HEK293 (cell line): ENCODE results near the gene ZNF76.
A peak's percentile ranks its signal among the peaks of the same experiment; 100 is the strongest.

Experiments
- FEZF1 ChIP-seq: fragments of 450-650 bp; formaldehyde crosslinking; IDR thresholded peaks from 2 replicates; pipeline ENCODE4 v1.5.1; 2016; ENCODE audit warnings: missing biosample characterization, missing genetic modification characterization
- GLIS1 ChIP-seq: fragments of 450-650 bp; formaldehyde crosslinking; IDR thresholded peaks from 2 replicates; pipeline ENCODE4 v1.5.1; 2016; ENCODE audit warnings: missing biosample characterization, missing genetic modification characterization
- GLIS2 ChIP-seq: fragments of 450-650 bp; formaldehyde crosslinking; IDR thresholded peaks from 2 replicates; pipeline ENCODE4 v1.5.1; 2016; ENCODE audit warnings: missing biosample characterization, missing genetic modification characterization
- KLF16 ChIP-seq: fragments of 450-650 bp; formaldehyde crosslinking; IDR thresholded peaks from 2 replicates; pipeline ENCODE4 v1.5.1; 2017; ENCODE audit warnings: missing biosample characterization, missing genetic modification characterization
- KLF8 ChIP-seq: fragments of 450-650 bp; formaldehyde crosslinking; IDR thresholded peaks from 2 replicates; pipeline ENCODE4 v1.5.1; 2016; ENCODE audit warnings: missing biosample characterization, missing genetic modification characterization
- MZF1 ChIP-seq: fragments of 450-650 bp; formaldehyde crosslinking; IDR thresholded peaks from 2 replicates; pipeline ENCODE4 v1.5.1; 2017; ENCODE audit warnings: missing biosample characterization, missing genetic modification characterization, borderline replicate concordance
- OVOL3 ChIP-seq: fragments of 450-650 bp; formaldehyde crosslinking; IDR thresholded peaks from 2 replicates; pipeline ENCODE4 v1.5.1; 2016; ENCODE audit warnings: missing biosample characterization, missing genetic modification characterization
- SCRT1 ChIP-seq: fragments of 450-650 bp; formaldehyde crosslinking; IDR thresholded peaks from 2 replicates; pipeline ENCODE4 v1.5.1; 2016; ENCODE audit warnings: missing biosample characterization, missing genetic modification characterization, borderline replicate concordance
- ZIC2 ChIP-seq: fragments of 450-650 bp; formaldehyde crosslinking; IDR thresholded peaks from 2 replicates; pipeline ENCODE4 v1.5.1; 2016; ENCODE audit warnings: missing biosample characterization, missing genetic modification characterization
- ZNF114 ChIP-seq: fragments of 450-650 bp; formaldehyde crosslinking; IDR thresholded peaks from 2 replicates; pipeline ENCODE4 v1.5.0; 2017; ENCODE audit warnings: missing biosample characterization, missing genetic modification characterization
- ZNF155 ChIP-seq: fragments of 450-650 bp; formaldehyde crosslinking; IDR thresholded peaks from 2 replicates; pipeline ENCODE4 v1.5.1; 2016; ENCODE audit warnings: missing biosample characterization, missing genetic modification characterization
- ZNF19 ChIP-seq: fragments of 450-650 bp; formaldehyde crosslinking; IDR thresholded peaks from 2 replicates; pipeline ENCODE4; 2016; ENCODE audit warnings: missing biosample characterization, missing genetic modification characterization, low read depth
- ZNF266 ChIP-seq: fragments of 450-650 bp; formaldehyde crosslinking; IDR thresholded peaks from 2 replicates; pipeline ENCODE4 v1.5.1; 2016; ENCODE audit warnings: missing biosample characterization, missing genetic modification characterization, low read depth
- ZNF473 ChIP-seq: fragments of 450-650 bp; formaldehyde crosslinking; IDR thresholded peaks from 2 replicates; pipeline ENCODE4 v1.5.1; 2017; ENCODE audit warnings: missing biosample characterization, missing genetic modification characterization
- ZNF548 ChIP-seq: fragments of 450-650 bp; formaldehyde crosslinking; IDR thresholded peaks from 2 replicates; pipeline ENCODE4 v1.5.1; 2016; ENCODE audit warnings: missing biosample characterization, missing genetic modification characterization
- ZNF629 ChIP-seq: fragments of 450-650 bp; formaldehyde crosslinking; IDR thresholded peaks from 2 replicates; pipeline ENCODE4 v1.5.1; 2017; ENCODE audit warnings: missing biosample characterization, missing genetic modification characterization
- ZNF654 ChIP-seq: fragments of 450-650 bp; formaldehyde crosslinking; IDR thresholded peaks from 2 replicates; pipeline ENCODE4 v1.5.1; 2016; ENCODE audit warnings: low read depth, missing biosample characterization, missing genetic modification characterization
- ZNF670 ChIP-seq: fragments of 450-650 bp; formaldehyde crosslinking; IDR thresholded peaks from 2 replicates; pipeline ENCODE4 v1.5.1; 2016; ENCODE audit warnings: missing biosample characterization, missing genetic modification characterization, low read depth
- ZNF701 ChIP-seq: fragments of 450-650 bp; formaldehyde crosslinking; IDR thresholded peaks from 2 replicates; pipeline ENCODE4 v1.5.1; 2016; ENCODE audit warnings: missing biosample characterization, missing genetic modification characterization
- ZNF768 ChIP-seq: fragments of 450-650 bp; formaldehyde crosslinking; IDR thresholded peaks from 2 replicates; pipeline ENCODE4 v1.5.1; 2018; ENCODE audit warnings: missing biosample characterization, mild to moderate bottlenecking, missing genetic modification characterization
- ZNF785 ChIP-seq: fragments of 450-650 bp; formaldehyde crosslinking; IDR thresholded peaks from 2 replicates; pipeline ENCODE4 v1.5.1; 2016; ENCODE audit warnings: missing biosample characterization, missing genetic modification characterization
- TF ChIP-seq, protein P1 (sequence below): fragments of 450-650 bp; formaldehyde crosslinking; IDR thresholded peaks from 2 replicates; pipeline ENCODE4 v1.5.1; 2016; ENCODE audit warnings: missing biosample characterization, missing genetic modification characterization, borderline replicate concordance
- TF ChIP-seq, protein P2 (sequence below): fragments of 450-650 bp; formaldehyde crosslinking; IDR thresholded peaks from 2 replicates; pipeline ENCODE4 v1.5.1; 2016; ENCODE audit warnings: missing biosample characterization, missing genetic modification characterization
- TF ChIP-seq, protein P3 (sequence below): fragments of 450-650 bp; formaldehyde crosslinking; IDR thresholded peaks from 2 replicates; pipeline ENCODE4 v1.5.1; 2016; ENCODE audit warnings: missing biosample characterization, missing genetic modification characterization, borderline replicate concordance

The ZNF76 gene

DNA sequence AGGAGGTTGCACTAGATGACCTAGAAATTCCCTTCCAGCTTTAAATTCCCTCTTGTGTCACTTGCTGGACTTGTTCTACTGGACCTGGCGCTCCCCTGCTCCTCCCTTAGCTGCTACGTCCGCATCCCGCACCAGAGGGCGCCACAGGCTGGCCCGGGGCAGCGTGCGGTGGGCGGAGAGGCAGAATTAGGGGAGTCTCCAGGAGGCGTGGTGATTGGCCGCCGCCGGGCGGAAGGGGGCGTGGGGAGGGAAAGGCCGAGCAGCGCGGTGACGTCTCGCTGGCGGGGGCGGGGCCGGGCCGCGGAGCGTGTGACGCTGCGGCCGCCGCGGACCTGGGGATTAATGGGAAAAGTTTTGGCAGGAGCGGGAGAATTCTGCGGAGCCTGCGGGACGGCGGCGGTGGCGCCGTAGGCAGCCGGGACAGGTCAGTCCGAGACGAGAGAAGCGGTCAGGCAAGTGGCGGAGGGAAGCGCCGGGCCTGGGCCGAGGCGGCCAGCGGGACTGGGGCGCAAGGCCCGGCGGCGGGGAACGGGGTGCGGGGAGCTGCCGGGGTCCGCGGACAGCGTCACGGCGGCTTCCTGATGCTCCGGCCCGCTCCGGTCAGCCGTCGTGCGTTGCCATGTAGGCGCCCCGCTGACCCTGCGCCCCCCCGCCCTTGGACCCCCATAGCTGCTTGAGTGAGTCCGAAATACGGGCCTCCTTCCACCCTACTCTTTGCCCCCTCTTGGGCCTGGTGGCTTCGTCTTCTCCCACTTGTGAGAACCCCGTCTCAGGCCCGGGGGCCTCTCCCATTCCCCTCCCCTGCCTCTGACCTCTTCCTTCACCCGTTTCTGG is 82.9 kb downstream of the ZNF76 start, which contains the start of gene PPARD (continued):
- no peak for TF ChIP-seq ZNF768 (tag by site-specific recombination)
- TF ChIP-seq, protein P1, sequence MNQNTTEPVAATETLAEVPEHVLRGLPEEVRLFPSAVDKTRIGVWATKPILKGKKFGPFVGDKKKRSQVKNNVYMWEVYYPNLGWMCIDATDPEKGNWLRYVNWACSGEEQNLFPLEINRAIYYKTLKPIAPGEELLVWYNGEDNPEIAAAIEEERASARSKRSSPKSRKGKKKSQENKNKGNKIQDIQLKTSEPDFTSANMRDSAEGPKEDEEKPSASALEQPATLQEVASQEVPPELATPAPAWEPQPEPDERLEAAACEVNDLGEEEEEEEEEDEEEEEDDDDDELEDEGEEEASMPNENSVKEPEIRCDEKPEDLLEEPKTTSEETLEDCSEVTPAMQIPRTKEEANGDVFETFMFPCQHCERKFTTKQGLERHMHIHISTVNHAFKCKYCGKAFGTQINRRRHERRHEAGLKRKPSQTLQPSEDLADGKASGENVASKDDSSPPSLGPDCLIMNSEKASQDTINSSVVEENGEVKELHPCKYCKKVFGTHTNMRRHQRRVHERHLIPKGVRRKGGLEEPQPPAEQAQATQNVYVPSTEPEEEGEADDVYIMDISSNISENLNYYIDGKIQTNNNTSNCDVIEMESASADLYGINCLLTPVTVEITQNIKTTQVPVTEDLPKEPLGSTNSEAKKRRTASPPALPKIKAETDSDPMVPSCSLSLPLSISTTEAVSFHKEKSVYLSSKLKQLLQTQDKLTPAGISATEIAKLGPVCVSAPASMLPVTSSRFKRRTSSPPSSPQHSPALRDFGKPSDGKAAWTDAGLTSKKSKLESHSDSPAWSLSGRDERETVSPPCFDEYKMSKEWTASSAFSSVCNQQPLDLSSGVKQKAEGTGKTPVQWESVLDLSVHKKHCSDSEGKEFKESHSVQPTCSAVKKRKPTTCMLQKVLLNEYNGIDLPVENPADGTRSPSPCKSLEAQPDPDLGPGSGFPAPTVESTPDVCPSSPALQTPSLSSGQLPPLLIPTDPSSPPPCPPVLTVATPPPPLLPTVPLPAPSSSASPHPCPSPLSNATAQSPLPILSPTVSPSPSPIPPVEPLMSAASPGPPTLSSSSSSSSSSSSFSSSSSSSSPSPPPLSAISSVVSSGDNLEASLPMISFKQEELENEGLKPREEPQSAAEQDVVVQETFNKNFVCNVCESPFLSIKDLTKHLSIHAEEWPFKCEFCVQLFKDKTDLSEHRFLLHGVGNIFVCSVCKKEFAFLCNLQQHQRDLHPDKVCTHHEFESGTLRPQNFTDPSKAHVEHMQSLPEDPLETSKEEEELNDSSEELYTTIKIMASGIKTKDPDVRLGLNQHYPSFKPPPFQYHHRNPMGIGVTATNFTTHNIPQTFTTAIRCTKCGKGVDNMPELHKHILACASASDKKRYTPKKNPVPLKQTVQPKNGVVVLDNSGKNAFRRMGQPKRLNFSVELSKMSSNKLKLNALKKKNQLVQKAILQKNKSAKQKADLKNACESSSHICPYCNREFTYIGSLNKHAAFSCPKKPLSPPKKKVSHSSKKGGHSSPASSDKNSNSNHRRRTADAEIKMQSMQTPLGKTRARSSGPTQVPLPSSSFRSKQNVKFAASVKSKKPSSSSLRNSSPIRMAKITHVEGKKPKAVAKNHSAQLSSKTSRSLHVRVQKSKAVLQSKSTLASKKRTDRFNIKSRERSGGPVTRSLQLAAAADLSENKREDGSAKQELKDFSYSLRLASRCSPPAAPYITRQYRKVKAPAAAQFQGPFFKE (tag by site-specific recombination), result no peak
- TF ChIP-seq GLIS2 (tag by site-specific recombination), result no peak; the same call in 1 of the 2 replicates
- no peak for TF ChIP-seq OVOL3 (tag by site-specific recombination)
- TF ChIP-seq ZNF670, result no peak
- no peak for TF ChIP-seq ZNF785
- TF ChIP-seq KLF16, result peak; percentile 50; the same call in 1 of the 2 replicates
- peak; percentile 6; the same call in 1 of the 2 replicates for TF ChIP-seq GLIS1 (tag by site-specific recombination)
- TF ChIP-seq ZIC2, result peak; percentile 27; the same call in 1 of the 2 replicates
- TF ChIP-seq ZNF701, result no peak
- no peak for TF ChIP-seq ZNF266 (tag by site-specific recombination)
- peak; percentile 70 for TF ChIP-seq ZNF654 (tag by site-specific recombination)
- no peak for TF ChIP-seq ZNF473
- no peak for TF ChIP-seq ZNF155 (tag by site-specific recombination)
- no peak for TF ChIP-seq SCRT1 (tag by site-specific recombination)
- no peak for TF ChIP-seq MZF1
- peak; percentile 96 for TF ChIP-seq KLF8 (tag by site-specific recombination)
- no peak for TF ChIP-seq ZNF114
- no peak for TF ChIP-seq ZNF548
- TF ChIP-seq, protein P2, sequence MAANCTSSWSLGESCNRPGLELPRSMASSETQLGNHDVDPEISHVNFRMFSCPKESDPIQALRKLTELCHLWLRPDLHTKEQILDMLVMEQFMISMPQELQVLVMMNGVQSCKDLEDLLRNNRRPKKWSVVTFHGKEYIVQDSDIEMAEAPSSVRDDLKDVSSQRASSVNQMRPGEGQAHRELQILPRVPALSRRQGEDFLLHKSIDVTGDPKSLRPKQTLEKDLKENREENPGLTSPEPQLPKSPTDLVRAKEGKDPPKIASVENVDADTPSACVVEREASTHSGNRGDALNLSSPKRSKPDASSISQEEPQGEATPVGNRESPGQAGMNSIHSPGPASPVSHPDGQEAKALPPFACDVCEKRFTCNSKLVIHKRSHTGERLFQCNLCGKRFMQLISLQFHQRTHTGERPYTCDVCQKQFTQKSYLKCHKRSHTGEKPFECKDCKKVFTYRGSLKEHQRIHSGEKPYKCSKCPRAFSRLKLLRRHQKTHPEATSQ, result no peak
- TF ChIP-seq, protein P3, sequence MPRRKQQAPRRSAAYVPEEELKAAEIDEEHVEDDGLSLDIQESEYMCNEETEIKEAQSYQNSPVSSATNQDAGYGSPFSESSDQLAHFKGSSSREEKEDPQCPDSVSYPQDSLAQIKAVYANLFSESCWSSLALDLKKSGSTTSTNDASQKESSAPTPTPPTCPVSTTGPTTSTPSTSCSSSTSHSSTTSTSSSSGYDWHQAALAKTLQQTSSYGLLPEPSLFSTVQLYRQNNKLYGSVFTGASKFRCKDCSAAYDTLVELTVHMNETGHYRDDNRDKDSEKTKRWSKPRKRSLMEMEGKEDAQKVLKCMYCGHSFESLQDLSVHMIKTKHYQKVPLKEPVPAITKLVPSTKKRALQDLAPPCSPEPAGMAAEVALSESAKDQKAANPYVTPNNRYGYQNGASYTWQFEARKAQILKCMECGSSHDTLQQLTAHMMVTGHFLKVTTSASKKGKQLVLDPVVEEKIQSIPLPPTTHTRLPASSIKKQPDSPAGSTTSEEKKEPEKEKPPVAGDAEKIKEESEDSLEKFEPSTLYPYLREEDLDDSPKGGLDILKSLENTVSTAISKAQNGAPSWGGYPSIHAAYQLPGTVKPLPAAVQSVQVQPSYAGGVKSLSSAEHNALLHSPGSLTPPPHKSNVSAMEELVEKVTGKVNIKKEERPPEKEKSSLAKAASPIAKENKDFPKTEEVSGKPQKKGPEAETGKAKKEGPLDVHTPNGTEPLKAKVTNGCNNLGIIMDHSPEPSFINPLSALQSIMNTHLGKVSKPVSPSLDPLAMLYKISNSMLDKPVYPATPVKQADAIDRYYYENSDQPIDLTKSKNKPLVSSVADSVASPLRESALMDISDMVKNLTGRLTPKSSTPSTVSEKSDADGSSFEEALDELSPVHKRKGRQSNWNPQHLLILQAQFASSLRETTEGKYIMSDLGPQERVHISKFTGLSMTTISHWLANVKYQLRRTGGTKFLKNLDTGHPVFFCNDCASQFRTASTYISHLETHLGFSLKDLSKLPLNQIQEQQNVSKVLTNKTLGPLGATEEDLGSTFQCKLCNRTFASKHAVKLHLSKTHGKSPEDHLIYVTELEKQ (tag by site-specific recombination), result no peak; the same call in 1 of the 2 replicates
- TF ChIP-seq ZNF19 (tag by site-specific recombination), result no peak
- peak; percentile 90 for TF ChIP-seq ZNF629
- TF ChIP-seq FEZF1, result no peak
